Stimulated activated CD4-positive, alpha-beta T cell treated with anti-CD3 and anti-CD28 coated beads, Interleukin-1b, Interleukin-23, amount 100 ng/mL, for 1 hour (primary cell): Measurements from ENCODE around the gene SLC4A5.

Source experiments
- DNase-seq, 2 donors: peaks; one replicate each; pipeline ENCODE4 v3.0.0-alpha.2; 2020; ENCODE audit warnings: low read depth in 2 of 2

The SLC4A5 gene, protein sequence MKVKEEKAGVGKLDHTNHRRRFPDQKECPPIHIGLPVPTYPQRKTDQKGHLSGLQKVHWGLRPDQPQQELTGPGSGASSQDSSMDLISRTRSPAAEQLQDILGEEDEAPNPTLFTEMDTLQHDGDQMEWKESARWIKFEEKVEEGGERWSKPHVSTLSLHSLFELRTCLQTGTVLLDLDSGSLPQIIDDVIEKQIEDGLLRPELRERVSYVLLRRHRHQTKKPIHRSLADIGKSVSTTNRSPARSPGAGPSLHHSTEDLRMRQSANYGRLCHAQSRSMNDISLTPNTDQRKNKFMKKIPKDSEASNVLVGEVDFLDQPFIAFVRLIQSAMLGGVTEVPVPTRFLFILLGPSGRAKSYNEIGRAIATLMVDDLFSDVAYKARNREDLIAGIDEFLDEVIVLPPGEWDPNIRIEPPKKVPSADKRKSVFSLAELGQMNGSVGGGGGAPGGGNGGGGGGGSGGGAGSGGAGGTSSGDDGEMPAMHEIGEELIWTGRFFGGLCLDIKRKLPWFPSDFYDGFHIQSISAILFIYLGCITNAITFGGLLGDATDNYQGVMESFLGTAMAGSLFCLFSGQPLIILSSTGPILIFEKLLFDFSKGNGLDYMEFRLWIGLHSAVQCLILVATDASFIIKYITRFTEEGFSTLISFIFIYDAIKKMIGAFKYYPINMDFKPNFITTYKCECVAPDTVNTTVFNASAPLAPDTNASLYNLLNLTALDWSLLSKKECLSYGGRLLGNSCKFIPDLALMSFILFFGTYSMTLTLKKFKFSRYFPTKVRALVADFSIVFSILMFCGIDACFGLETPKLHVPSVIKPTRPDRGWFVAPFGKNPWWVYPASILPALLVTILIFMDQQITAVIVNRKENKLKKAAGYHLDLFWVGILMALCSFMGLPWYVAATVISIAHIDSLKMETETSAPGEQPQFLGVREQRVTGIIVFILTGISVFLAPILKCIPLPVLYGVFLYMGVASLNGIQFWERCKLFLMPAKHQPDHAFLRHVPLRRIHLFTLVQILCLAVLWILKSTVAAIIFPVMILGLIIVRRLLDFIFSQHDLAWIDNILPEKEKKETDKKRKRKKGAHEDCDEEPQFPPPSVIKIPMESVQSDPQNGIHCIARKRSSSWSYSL

GRCh38 chr2:74343316-74343715 lies at the start of gene SLC4A5:
Gene SLC4A5 (minus strand): TSS chr2:74343416. CDS start chr2:74315023, 28,393 bp downstream.
- no peak for DNase-seq

DNA sequence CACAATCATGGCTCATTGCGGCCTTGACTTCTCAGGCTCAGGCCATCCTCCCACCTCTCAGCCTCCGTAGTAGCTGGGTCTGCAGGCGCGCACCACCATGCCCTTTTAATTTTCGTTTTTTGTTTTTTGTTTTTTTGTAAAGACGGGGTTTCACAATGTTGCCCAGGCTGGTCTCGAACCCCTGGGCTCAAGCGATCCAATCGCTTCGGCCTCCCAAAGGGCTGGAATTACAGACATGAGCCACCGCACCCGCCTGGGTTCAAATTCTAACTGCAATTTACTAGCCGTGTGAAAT lies 49.2 kb upstream of the SLC4A5 start:
- DNase-seq = no peak

DNA sequence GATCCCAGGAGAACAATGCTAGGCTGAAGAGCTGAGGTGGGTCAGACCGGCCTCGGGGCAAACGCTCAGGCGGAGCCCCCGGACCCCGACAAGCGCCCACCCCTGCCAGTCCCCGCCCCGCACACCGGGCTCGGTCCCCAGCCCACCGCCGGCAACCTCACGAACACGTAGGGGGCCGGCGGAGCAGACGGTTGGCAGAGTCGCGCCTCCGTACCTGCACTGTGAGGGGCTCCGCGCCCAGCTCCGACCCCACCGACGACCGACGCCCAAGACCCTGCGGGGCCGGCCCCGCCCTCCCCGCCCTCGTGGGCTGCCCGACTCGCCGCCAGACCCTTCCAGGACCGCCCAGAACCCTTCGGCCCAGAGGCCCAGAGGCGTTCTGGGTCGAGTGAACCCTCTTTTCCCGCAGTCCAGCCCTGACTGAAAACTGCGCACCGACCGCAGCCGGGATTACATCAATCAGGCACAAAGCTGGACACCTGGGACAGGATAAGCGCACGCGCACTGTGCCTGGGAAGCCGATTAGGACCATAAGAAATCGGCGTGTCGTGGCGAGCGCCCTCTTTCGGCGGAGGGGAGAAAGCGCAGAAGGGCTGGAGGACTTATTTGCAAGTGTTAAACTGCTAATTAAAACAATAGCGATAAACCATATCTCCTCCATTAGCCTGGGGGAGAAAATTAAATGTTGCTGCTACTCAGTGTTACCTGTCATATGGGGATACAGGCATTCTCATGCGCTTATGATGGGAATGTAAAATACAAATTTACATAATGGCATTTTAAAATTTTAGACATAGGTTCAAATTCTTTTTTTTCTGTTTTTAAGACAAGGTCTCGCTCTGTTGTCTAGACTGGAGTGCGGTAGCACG lies 48.6 kb upstream of the SLC4A5 start:
- peak; percentile 90 to 94 for DNase-seq

DNA sequence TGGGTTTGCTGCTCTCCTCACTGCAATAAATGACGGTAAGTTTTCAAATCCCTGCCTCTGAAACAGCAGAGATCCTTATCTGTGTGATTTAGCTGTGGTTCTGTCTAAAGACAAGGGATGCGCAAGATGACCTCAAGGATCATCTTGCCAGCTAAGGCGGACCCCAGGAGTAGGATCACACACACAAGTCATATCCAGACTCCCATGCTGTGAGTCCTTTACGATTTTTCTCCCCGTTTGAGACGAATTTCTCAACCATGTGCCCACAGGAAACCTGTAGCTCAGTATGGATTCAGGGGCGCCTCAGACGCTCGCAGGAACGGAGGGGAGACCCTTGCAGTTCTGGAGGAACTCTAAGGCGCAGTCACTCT lies 48.0 kb upstream of the SLC4A5 start:
- no peak for DNase-seq

GRCh38 chr2:74390606-74391005 lies 47.4 kb upstream of the SLC4A5 start:
- no peak for DNase-seq

GRCh38 chr2:74387346-74387745 lies 44.1 kb upstream of the SLC4A5 start:
- no peak for DNase-seq

DNA sequence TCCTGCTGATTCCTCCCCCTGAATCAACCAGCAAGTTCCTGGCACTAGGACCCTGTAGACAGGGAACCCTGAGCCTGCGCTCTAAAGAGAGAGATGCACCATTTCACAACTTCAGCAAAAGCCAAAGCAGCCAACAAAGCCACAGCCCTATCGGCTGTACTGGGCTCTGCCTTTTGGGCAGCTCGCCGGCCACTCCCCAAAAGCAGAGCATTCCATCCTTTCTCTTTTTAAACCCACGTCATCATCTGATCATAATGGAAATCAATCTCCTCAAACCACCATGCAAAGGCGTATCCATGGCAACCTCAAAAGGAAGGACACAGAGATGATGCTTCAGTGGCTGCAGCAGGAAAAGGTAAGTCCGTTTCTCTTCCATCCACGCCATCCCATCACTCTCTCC lies 42.2 kb upstream of the SLC4A5 start:
- no peak for DNase-seq

DNA sequence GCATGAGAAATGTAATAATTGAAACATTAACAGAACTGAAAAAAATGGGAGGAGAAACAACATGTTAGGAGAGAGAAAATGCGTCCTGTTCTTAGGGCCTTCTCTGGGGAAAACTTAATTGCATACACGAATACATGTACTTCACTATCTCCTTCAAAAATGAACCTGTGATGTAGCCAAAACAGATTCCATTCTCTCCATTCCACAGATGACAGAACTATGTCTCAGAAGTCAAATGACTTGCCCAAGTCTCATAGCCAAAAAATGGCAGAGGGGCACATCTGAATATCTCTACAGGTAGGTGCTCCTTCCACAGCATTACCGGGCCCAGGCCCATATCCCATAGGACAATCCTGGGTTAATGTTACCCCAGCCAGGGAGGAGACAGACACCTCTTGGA lies 40.8 kb upstream of the SLC4A5 start:
- no peak for DNase-seq

- DNase-seq = no peak
Observed at GRCh38 chr2:74383254-74383653, 40.0 kb upstream of the SLC4A5 start.

DNA sequence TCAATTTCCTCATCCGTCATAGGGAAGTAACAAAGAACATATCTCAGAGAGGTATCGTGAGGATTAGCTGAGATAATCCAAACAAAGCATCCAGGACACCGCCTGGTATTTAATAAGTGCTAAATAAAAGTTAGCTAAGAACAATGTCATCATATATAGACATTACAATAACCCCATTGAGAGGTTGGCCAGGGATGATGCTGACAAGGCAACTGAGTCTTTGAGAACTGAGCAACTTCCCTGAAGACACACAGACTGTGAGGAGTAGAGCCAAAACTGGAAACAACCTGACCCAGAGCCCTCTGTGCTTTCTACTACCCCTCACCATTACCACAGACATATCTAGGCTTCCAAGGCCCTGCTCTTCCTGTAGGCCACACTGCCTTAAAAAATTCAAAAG lies 38.5 kb upstream of the SLC4A5 start:
- no peak for DNase-seq

- no peak for DNase-seq
Observed at GRCh38 chr2:74379851-74380789, 36.9 kb upstream of the SLC4A5 start, which contains the start of gene DCTN1. Gene DCTN1 (minus strand): TSS chr2:74380311. CDS start chr2:74380037, 274 bp downstream.

GRCh38 chr2:74378007-74378406 lies 34.8 kb upstream of the SLC4A5 start:
- no peak for DNase-seq

DNA sequence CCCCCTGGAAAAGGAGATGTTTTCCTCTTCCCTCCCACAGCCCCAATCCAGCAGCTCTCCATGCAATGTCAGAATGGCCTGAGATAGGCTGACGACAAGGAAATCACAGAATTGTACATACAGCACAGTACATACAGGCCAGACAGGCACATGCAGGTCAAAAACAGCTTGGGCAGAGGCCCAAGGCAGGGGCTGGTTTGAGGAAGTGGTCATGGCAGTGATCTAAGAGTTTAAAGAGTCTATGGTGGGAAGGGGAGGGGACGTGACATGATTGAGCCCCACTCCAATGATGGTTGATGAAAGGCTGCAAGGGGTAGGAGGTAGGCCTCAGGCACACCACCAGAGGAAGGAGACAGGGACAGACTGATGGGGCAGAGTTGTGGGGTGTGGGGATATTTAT lies 32.6 kb upstream of the SLC4A5 start:
- DNase-seq = no peak

DNA sequence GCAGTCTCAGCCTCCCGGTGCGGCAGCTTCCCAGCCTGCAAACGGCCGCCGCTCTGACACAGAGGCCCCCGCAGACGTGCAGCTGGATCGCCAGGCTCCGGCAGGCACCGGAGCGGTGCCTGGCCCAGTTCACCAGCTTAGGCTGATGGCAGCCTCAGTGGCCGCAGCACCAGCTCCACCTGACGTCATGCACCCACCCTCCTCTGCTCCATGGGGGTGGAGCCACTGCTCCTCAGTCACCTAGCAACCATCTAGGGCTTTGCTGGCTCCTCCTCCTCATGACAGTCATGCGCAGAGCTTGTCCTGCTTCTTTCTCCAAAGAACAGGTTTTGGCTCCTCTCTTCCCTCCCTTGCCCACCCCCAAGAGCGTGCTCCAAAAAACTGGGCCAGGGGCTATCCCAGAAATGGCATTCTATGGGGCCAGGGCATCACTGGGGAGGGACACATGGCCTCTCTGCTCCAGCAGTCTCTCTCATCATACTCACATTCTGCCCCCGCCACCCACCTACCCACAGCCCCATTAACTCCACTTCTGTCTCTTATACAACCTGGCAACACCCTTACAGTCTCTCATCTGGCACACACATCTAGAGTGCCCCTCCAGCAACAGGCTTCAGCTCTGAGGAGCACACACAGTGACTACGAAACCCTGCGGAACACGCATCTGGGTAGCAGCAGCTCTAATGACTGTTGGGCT lies 31.4 kb upstream of the SLC4A5 start:
- DNase-seq = no peak

- DNase-seq = no peak
Observed at GRCh38 chr2:74373985-74374384, 30.8 kb upstream of the SLC4A5 start.

DNA sequence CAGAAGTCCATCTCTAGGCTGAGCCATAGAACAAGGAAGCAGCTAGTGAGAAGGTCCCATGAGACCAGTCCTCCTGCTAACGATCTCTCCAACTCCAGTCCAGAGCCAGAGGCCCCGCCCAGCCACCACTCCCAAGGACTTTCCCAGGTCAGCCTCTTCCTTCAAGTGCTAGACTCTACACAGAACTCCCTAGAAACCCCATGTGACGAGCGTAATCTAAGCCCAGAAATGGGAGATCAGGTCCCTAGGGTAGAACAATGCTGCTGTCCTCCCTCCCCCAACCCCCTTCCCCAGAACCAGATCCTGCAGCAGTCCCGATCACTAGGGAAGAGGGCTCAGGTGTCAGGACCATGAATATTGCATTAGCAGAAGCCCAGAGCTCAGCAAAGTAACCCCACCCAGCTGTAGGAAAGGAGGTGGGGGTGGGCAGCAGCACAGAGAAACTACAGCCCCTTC lies 30.0 kb upstream of the SLC4A5 start:
- no peak for DNase-seq

DNA sequence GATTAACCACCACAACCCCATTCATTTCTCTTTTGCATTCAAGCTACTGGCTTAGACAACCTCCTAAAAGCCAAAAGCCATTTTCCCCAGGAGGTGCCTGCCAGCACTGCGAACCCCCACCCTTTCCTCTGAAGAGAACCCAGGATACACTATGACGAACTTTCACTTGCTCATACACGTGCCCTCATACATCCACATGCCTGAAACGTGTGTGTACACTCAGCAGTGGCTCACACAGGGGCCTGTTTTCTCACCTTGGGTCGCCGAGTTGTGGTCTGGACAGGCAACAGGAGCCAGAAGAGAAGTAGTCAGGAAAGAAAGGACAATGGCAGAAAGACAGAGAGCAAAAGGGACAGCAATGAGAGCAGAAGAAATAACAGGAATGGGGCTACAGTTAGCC lies 29.5 kb upstream of the SLC4A5 start:
- no peak for DNase-seq

GRCh38 chr2:74371421-74371820 lies 28.2 kb upstream of the SLC4A5 start:
- DNase-seq = no peak

DNA sequence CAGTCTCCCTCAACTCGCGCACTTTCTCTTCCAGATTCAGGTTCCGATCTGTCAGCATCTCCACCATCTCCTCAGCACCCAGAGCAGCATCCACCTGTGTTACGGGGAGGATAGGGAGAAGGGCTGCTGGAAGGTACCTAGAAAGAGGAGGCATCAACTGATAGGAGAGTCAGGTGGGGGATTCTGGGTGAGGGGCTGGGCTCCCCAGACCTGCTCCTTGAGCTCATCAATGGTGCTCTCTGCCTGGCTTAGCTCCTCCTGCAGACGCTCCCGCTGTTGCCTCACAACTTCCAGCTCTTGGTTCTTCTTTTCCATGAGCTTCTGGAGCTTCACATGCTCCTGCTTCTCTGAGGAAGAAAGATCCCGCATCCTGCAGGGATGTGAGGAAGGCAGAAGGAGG lies 26.8 kb upstream of the SLC4A5 start:
- DNase-seq = no peak

DNA sequence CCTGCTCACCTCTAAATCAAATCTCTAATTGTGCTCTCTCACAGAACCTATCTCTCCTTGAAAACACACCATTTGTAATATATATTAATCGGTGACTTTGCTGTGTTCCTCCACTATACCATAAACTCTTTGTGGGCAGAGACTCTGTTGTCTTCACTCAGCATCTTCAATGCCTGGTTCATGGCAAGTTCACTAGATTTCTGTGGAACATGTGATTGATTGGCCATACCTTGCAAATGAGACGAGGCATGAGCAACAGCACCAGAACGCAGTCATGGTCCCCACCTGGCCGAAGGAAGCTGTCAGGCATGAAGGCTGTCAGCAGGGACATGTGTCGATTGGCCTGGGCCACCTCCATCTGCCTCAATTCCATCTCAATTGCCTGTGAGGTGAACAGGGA lies 25.3 kb upstream of the SLC4A5 start:
- no peak for DNase-seq
